ENCODE results near the gene CUL2. TPM values are rescaled to one million over a fixed set of nuclear protein-coding genes. Genes with fewer than 3 reads are reported as not detected.

The CUL2 gene
- total RNA-seq, 1 experiment from 2014 or later, result 32.4 TPM

DNA sequence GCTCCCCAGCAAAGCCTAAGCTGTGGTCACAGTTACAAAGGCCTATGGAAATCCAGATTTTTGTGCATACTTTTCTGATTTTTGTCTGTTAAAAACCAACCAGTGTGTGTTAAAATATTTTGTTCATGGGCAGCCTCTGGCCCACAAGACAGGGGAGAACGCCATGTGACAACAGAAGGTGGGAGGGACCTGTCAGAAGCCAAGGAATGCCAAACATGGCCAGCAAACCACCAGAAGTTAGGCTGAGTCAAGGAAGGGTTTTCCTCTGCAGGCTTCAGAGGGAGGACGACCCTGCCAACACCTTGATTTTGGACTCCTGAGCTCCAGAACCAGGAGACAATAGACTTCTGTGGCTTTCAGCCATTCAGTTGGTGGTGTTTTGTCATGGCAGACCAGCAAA is 127.3 kb downstream of the CUL2 start:
- Histone ChIP-seq H3K27ac (ENCODE audit: low read length) (no peak overlapping the region), H3K9me3 (ENCODE audit: control insufficient read depth, insufficient read depth, low read depth, low read length) (no peaks in the 10 kb centered on the region), H3K36me3 (ENCODE audit: control insufficient read depth, insufficient read depth, low read length) (no peaks in the 10 kb centered on the region), H3K27me3 (ENCODE audit: control insufficient read depth, insufficient read depth, low read length) (no peaks in the 10 kb centered on the region), H3K4me3 (ENCODE audit: low read depth in 2 of 2, low read length in 2 of 2) (no peak overlapping the region), H3K4me1 (ENCODE audit: control insufficient read depth, insufficient read depth, low read length) (no peaks in the 10 kb centered on the region)
- intact Hi-C loops (cut with micrococcal nuclease; ENCODE audit: unreplicated experiment) (no loop called here), in situ Hi-C loops (cut with HindIII; ENCODE audit: low pct_unique_long_range_greater_than_20kb, low sequenced_read_pairs) (no loop called here)
- no TSS peak for BruUV-seq (replicated peaks)
- DNase-seq (ENCODE audit: low read depth, low spot score) (no peak), ATAC-seq (no peak)
- TF ChIP-seq, protein P1, sequence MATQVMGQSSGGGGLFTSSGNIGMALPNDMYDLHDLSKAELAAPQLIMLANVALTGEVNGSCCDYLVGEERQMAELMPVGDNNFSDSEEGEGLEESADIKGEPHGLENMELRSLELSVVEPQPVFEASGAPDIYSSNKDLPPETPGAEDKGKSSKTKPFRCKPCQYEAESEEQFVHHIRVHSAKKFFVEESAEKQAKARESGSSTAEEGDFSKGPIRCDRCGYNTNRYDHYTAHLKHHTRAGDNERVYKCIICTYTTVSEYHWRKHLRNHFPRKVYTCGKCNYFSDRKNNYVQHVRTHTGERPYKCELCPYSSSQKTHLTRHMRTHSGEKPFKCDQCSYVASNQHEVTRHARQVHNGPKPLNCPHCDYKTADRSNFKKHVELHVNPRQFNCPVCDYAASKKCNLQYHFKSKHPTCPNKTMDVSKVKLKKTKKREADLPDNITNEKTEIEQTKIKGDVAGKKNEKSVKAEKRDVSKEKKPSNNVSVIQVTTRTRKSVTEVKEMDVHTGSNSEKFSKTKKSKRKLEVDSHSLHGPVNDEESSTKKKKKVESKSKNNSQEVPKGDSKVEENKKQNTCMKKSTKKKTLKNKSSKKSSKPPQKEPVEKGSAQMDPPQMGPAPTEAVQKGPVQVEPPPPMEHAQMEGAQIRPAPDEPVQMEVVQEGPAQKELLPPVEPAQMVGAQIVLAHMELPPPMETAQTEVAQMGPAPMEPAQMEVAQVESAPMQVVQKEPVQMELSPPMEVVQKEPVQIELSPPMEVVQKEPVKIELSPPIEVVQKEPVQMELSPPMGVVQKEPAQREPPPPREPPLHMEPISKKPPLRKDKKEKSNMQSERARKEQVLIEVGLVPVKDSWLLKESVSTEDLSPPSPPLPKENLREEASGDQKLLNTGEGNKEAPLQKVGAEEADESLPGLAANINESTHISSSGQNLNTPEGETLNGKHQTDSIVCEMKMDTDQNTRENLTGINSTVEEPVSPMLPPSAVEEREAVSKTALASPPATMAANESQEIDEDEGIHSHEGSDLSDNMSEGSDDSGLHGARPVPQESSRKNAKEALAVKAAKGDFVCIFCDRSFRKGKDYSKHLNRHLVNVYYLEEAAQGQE (IDR thresholded peaks at IDR 0.05; ENCODE audit: insufficient read depth in 1 of 2, low read depth in 2 of 2, low read length in 1 of 2), result no peak
- TF ChIP-seq POLR2AphosphoS5 (IDR thresholded peaks at IDR 0.05; ENCODE audit: low read depth, low read length) (no peak), TCF7L2 (IDR thresholded peaks at IDR 0.05; ENCODE audit: low read depth, low read length) (no peak), SIN3A (IDR thresholded peaks at IDR 0.05; ENCODE audit: borderline replicate concordance, insufficient read depth, low read depth, low read length) (no peak)
- ChIA-PET POLR2A (no interaction called here), CTCF (interaction anchor here (0.6 kb wide), 1 partner anchor 238 kb away, joined by 3 read pairs; no protein-coding TSS in a partner anchor)

DNA sequence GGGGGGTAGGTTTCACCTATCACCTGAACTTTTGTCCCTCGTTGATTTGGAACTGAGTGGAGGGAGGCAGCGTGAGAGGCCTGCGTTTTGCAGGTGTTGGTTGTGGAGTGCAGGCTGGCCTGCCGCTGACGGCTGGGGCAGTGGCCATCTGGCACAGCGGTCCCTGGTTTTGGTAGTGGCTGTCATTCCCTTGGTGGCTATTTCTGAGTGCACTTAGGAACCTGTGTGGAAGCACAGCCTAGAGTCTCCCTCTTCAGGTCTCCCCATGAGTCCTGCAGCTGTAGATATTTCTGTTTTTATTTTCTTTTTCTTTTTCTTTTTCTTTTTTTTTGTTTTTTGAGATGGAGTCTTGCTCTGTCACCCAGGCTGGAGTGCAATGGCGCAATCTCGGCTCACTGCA is 129.2 kb downstream of the CUL2 start:
- no peaks in the 10 kb centered on the region for H3K4me1 ChIP-seq (ENCODE audit: control insufficient read depth, insufficient read depth, low read length)
- ATAC-seq (peak; percentile 83), DNase-seq (ENCODE audit: low read depth, low spot score) (no peak)
- H3K4me3 ChIP-seq (ENCODE audit: low read depth in 2 of 2, low read length in 2 of 2), result no peak overlapping the region
- no peak overlapping the region for H3K27ac ChIP-seq (ENCODE audit: low read length)
- ChIA-PET CTCF (interaction anchor here (0.6 to 0.7 kb wide), 2 partner anchors 236 to 237 kb away, joined by 3 to 5 read pairs; no protein-coding TSS in a partner anchor), POLR2A (no interaction called here)
- in situ Hi-C loops (cut with HindIII; ENCODE audit: low pct_unique_long_range_greater_than_20kb, low sequenced_read_pairs) (no loop called here), intact Hi-C loops (cut with micrococcal nuclease; ENCODE audit: unreplicated experiment) (no loop called here)
- no peaks in the 10 kb centered on the region for H3K9me3 ChIP-seq (ENCODE audit: control insufficient read depth, insufficient read depth, low read depth, low read length)
- H3K27me3 ChIP-seq (ENCODE audit: control insufficient read depth, insufficient read depth, low read length), result no peaks in the 10 kb centered on the region
- TF ChIP-seq, protein P1 (IDR thresholded peaks at IDR 0.05; ENCODE audit: insufficient read depth in 1 of 2, low read depth in 2 of 2, low read length in 1 of 2), result no peak
- TF ChIP-seq SIN3A (IDR thresholded peaks at IDR 0.05; ENCODE audit: borderline replicate concordance, insufficient read depth, low read depth, low read length) (no peak), POLR2AphosphoS5 (IDR thresholded peaks at IDR 0.05; ENCODE audit: low read depth, low read length) (no peak), TCF7L2 (IDR thresholded peaks at IDR 0.05; ENCODE audit: low read depth, low read length) (no peak)
- TF ChIP-seq, protein P2, sequence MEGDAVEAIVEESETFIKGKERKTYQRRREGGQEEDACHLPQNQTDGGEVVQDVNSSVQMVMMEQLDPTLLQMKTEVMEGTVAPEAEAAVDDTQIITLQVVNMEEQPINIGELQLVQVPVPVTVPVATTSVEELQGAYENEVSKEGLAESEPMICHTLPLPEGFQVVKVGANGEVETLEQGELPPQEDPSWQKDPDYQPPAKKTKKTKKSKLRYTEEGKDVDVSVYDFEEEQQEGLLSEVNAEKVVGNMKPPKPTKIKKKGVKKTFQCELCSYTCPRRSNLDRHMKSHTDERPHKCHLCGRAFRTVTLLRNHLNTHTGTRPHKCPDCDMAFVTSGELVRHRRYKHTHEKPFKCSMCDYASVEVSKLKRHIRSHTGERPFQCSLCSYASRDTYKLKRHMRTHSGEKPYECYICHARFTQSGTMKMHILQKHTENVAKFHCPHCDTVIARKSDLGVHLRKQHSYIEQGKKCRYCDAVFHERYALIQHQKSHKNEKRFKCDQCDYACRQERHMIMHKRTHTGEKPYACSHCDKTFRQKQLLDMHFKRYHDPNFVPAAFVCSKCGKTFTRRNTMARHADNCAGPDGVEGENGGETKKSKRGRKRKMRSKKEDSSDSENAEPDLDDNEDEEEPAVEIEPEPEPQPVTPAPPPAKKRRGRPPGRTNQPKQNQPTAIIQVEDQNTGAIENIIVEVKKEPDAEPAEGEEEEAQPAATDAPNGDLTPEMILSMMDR (IDR thresholded peaks at IDR 0.05), result peak; percentile 65; the same call in 1 of the 2 replicates
- no peaks in the 10 kb centered on the region for H3K36me3 ChIP-seq (ENCODE audit: control insufficient read depth, insufficient read depth, low read length)
- no TSS peak for BruUV-seq (replicated peaks)
